OCI-LY1 (cell line): Measurements from ENCODE around the gene SESN2.

Experiments used
- H2AFZ ChIP-seq: fragments of 200-600 bp; sonication (generic), shearing (Covaris generic); 2 replicates; pipeline ENCODE4 v1.6.0; 2014; ENCODE audit warnings: antibody characterized with exemption, mild to moderate bottlenecking, low read length
- H3F3A ChIP-seq: fragments of 200-600 bp; sonication (generic), shearing (Covaris generic); 2 replicates; pipeline ENCODE4 v1.6.0; 2014; ENCODE audit warnings: mild to moderate bottlenecking, antibody characterized with exemption, low read length, moderate library complexity; ENCODE audit not compliant: insufficient read depth
- H3K27ac ChIP-seq: fragments of 200-600 bp; sonication (generic); 2 replicates; pipeline ENCODE4 v1.5.1; 2014; ENCODE audit warnings: low read length, mixed run types, mild to moderate bottlenecking, low read depth; ENCODE audit not compliant: poor library complexity, severe bottlenecking
- H3K27me3 ChIP-seq: fragments of 200-600 bp; sonication (generic); 2 replicates; pipeline ENCODE4 v1.6.0; 2014; ENCODE audit warnings: antibody characterized with exemption, mild to moderate bottlenecking, low read length, moderate library complexity; ENCODE audit not compliant: insufficient read depth
- H3K36me3 ChIP-seq: fragments of 200-600 bp; sonication (generic); 2 replicates; pipeline ENCODE4 v1.6.1; 2014; ENCODE audit warnings: mild to moderate bottlenecking, antibody characterized with exemption, low read length, moderate library complexity, mixed read lengths; ENCODE audit not compliant: insufficient read depth
- H3K4me1 ChIP-seq: fragments of 200-600 bp; sonication (generic); 2 replicates; pipeline ENCODE4 v1.5.1; 2014; ENCODE audit warnings: mild to moderate bottlenecking, low read length, moderate library complexity; ENCODE audit not compliant: insufficient read depth, severe bottlenecking
- H3K4me2 ChIP-seq: fragments of 200-600 bp; sonication (generic), shearing (Covaris generic); 2 replicates; pipeline ENCODE4 v1.6.1; 2014; ENCODE audit warnings: low read length
- H3K4me3 ChIP-seq: fragments of 200-600 bp; sonication (generic); 2 replicates; pipeline ENCODE4 v1.5.1; 2014; ENCODE audit warnings: low read length, low read depth, mild to moderate bottlenecking, mixed read lengths; ENCODE audit not compliant: poor library complexity, severe bottlenecking
- H3K79me2 ChIP-seq: fragments of 200-600 bp; shearing (Covaris generic); 2 replicates; pipeline ENCODE4 v1.6.1; 2016; ENCODE audit warnings: mixed run types, low read length, mixed read lengths; ENCODE audit not compliant: insufficient read depth
- H3K9ac ChIP-seq: fragments of 200-600 bp; sonication (generic), shearing (Covaris generic); 2 replicates; pipeline ENCODE4 v1.6.1; 2014; ENCODE audit warnings: mild to moderate bottlenecking, low read length, mixed read lengths
- H3K9me2 ChIP-seq: fragments of 200-600 bp; sonication (generic), shearing (Covaris generic); 2 replicates; pipeline ENCODE4 v1.6.1; 2014; ENCODE audit warnings: low read depth, mild to moderate bottlenecking, low read length, mixed read lengths
- H3K9me3 ChIP-seq: fragments of 200-600 bp; shearing (Covaris generic); 2 replicates; pipeline ENCODE4 v1.6.1; 2014; ENCODE audit warnings: low read length, mixed read lengths
- H4K20me1 ChIP-seq: fragments of 200-600 bp; sonication (generic), shearing (Covaris generic); 2 replicates; pipeline ENCODE4 v1.6.0; 2016; ENCODE audit warnings: mild to moderate bottlenecking, low read length; ENCODE audit not compliant: insufficient read depth
- CTCF ChIP-seq: fragments of 200-600 bp; sonication (generic), shearing (Covaris generic); IDR thresholded peaks from 2 replicates; pipeline ENCODE4 v1.5.1; 2017; ENCODE audit warnings: mild to moderate bottlenecking, antibody characterized with exemption, low read length, moderate library complexity, mixed read lengths
- EZH2 ChIP-seq: fragments of 200-600 bp; sonication (generic), shearing (Covaris generic); IDR thresholded peaks from 2 replicates; pipeline ENCODE4 v1.8.0; 2017; ENCODE audit warnings: borderline replicate concordance, mixed run types, mild to moderate bottlenecking, antibody characterized with exemption, low read length, moderate library complexity, mixed read lengths

Gene SESN2

DNA sequence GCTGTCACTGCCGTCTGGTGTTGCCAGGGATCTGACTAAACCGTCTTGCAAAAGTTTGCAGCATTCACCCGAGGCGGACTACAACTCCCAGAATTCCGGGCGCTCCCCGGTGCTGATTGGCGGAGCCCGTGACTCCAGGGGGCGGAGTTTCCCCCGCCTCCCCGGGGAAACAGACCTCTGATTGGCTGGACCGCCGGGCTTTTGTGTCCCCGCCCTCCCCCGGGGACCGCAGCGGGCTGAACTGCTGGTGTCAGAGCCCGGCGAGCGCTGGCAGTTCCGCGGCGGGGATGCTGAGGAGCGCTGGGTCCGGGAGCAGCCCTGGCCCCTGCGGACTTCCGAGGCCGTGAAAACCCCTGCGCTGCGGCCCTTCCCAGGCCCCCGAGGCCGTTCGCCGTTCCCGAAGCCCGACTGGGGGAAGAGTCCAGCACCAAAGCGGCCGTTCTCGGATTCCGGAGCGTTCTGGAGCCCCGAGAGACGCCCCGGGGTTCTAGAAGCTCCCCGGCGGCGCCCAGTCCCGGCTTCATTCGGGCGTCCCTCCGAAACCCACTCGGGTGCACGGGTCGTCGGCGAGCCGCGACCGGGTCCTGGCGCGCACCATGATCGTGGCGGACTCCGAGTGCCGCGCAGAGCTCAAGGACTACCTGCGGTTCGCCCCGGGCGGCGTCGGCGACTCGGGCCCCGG lies at the start of gene SESN2:
SESN2 (plus strand) TSS at position 267 of the 682 bp plus-strand sequence; CDS start at position 597, 330 bp downstream.
- no peak for TF ChIP-seq CTCF
- TF ChIP-seq EZH2 = no peak
- Histone ChIP-seq H3K9me3 (no peaks in the 10 kb centered on the region), H3F3A (no peaks in the 10 kb centered on the region), H4K20me1 (no peaks in the 10 kb centered on the region), H3K27me3 (no peaks in the 10 kb centered on the region), H3K9me2 (no peaks in the 10 kb centered on the region), H3K36me3 (no peaks in the 10 kb centered on the region), H3K4me1 (peaks cover 21% of the 10 kb centered on the region), H3K79me2 (no peaks in the 10 kb centered on the region), H3K9ac (peak within 1 kb of the TSS; percentile 73), H3K4me2 (peak within 1 kb of the TSS; percentile 76), H3K27ac (no peak within 1 kb of the TSS), H3K4me3 (peak within 1 kb of the TSS; percentile 78), H2AFZ (peak within 1 kb of the TSS; percentile 51; the same call in 1 of the 2 replicates)

DNA sequence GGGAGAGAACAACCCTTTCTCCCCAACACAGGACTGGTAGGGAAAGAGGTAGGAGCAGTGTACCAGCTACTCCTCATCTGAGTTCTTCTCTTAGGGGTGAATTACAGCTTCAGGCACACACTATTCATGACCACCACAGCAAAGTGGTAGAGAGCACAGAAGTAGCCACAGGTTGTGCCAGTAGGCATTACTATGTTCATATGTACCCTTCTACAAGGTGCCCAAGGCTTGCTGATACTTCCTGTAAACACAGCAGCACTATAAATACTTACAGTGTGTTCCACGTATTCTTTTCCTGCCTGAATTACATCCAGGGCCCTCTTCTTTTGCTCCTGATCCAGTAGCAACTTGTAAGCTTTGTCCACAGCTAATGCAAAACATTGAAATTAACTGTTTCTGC lies 49.6 kb upstream of the SESN2 start:
- Histone ChIP-seq H2AFZ (no peak overlapping the region), H3K27me3 (no peaks in the 10 kb centered on the region), H3K9me2 (no peaks in the 10 kb centered on the region), H3K4me2 (no peak overlapping the region), H4K20me1 (no peaks in the 10 kb centered on the region), H3K36me3 (peaks cover 80% of the 10 kb centered on the region), H3K4me3 (no peak overlapping the region), H3K79me2 (no peaks in the 10 kb centered on the region), H3K27ac (no peak overlapping the region), H3K9me3 (no peaks in the 10 kb centered on the region), H3K4me1 (no peaks in the 10 kb centered on the region), H3K9ac (no peak overlapping the region), H3F3A (no peaks in the 10 kb centered on the region)
- no peak for TF ChIP-seq EZH2
- no peak for TF ChIP-seq CTCF

- Histone ChIP-seq H3K9ac (no peak overlapping the region), H3K9me3 (no peaks in the 10 kb centered on the region), H3K36me3 (peaks cover 66% of the 10 kb centered on the region), H3K4me1 (no peaks in the 10 kb centered on the region), H3K27ac (no peak overlapping the region), H3F3A (no peaks in the 10 kb centered on the region), H2AFZ (no peak overlapping the region), H3K27me3 (no peaks in the 10 kb centered on the region), H3K4me2 (no peak overlapping the region), H4K20me1 (no peaks in the 10 kb centered on the region), H3K79me2 (0 out of 2 replicates have a peak, but pooled peaks cover 6% of the 10 kb centered on the region), H3K4me3 (no peak overlapping the region), H3K9me2 (no peaks in the 10 kb centered on the region)
- TF ChIP-seq EZH2 (no peak), CTCF (no peak)
These were observed 46.0 kb upstream of the SESN2 start for GRCh38 chr1:28213315-28213714.
